ENCODE data around the gene TLX3. TPM values are rescaled to one million over a fixed set of nuclear protein-coding genes. Genes with fewer than 3 reads are reported as not detected.

The TLX3 gene
- total and polyA plus RNA-seq, 7 donors = not detected

- Histone ChIP-seq H3K4me3 (no peak overlapping the region), H3K27me3 (ENCODE audit: insufficient read depth in 3 of 3, low read length in 2 of 3) (peaks cover 2 to 96% (median 59%) of the 10 kb centered on the region in 3 donors), H3K4me1 (peaks cover 17% of the 10 kb centered on the region), H3K27ac (no peak overlapping the region), H3K9me3 (no peaks in the 10 kb centered on the region), H3K36me3 (ENCODE audit: insufficient read depth in 1 of 2, low read depth in 1 of 2) (no peaks in the 10 kb centered on the region)
- WGBS, 3 donors = 13 to 17% (median 13%) methylated on average over 11 of the region's 11 CpGs
- no peak for ATAC-seq
- DNase-seq = no peak
- intact Hi-C loops (cut with DNase I) = no loop called here
- TF ChIP-seq CTCF (IDR thresholded peaks at IDR 0.05) = no peak
Observed at GRCh38 chr5:171317230-171317629, 8.2 kb downstream of the TLX3 start.

GRCh38 chr5:171318026-171318425 lies 9.0 kb downstream of the TLX3 start:
- Histone ChIP-seq H3K9me3 (no peaks in the 10 kb centered on the region), H3K36me3 (ENCODE audit: insufficient read depth in 1 of 2, low read depth in 1 of 2) (no peaks in the 10 kb centered on the region), H3K4me3 (no peak overlapping the region), H3K27ac (no peak overlapping the region), H3K4me1 (peaks cover 12% of the 10 kb centered on the region), H3K27me3 (ENCODE audit: insufficient read depth in 3 of 3, low read length in 2 of 3) (peaks cover 2 to 94% (median 54%) of the 10 kb centered on the region in 3 donors)
- no peak for TF ChIP-seq CTCF (IDR thresholded peaks at IDR 0.05)
- DNase-seq (no peak), ATAC-seq (no peak)
- WGBS, 3 donors = 7 to 11% (median 8%) methylated on average over 9 of the region's 9 CpGs
- intact Hi-C loops (cut with DNase I) = no loop called here

GRCh38 chr5:171321447-171321846 lies 12.4 kb downstream of the TLX3 start:
- ATAC-seq (no peak), DNase-seq (no peak)
- Histone ChIP-seq H3K27ac (no peak overlapping the region), H3K36me3 (ENCODE audit: insufficient read depth in 1 of 2, low read depth in 1 of 2) (no peaks in the 10 kb centered on the region), H3K4me1 (peaks cover 5% of the 10 kb centered on the region), H3K9me3 (no peaks in the 10 kb centered on the region), H3K27me3 (ENCODE audit: insufficient read depth in 3 of 3, low read length in 2 of 3) (peaks cover 2 to 89% (median 31%) of the 10 kb centered on the region in 3 donors), H3K4me3 (no peak overlapping the region)
- WGBS, 3 donors = 71 to 80% (median 73%) methylated on average over 7 of the region's 7 CpGs
- intact Hi-C loops (cut with DNase I) = no loop called here
- no peak for TF ChIP-seq CTCF (IDR thresholded peaks at IDR 0.05)

- ATAC-seq (no peak), DNase-seq (no peak)
- Histone ChIP-seq H3K9me3 (no peaks in the 10 kb centered on the region), H3K4me3 (no peak overlapping the region), H3K27ac (no peak overlapping the region), H3K27me3 (ENCODE audit: insufficient read depth in 3 of 3, low read length in 2 of 3) (peaks cover 2 to 84% (median 22%) of the 10 kb centered on the region in 3 donors), H3K4me1 (no peaks in the 10 kb centered on the region), H3K36me3 (ENCODE audit: insufficient read depth in 1 of 2, low read depth in 1 of 2) (no peaks in the 10 kb centered on the region)
- 85 to 89% (median 88%) methylated on average over 5 of the region's 5 CpGs for WGBS, 3 donors
- no peak for TF ChIP-seq CTCF (IDR thresholded peaks at IDR 0.05)
- intact Hi-C loops (cut with DNase I) = no loop called here
Observed at GRCh38 chr5:171322527-171322926, 13.5 kb downstream of the TLX3 start.

GRCh38 chr5:171323007-171323406 lies 14.0 kb downstream of the TLX3 start:
- ATAC-seq (no peak), DNase-seq (no peak)
- no peaks in the 10 kb centered on the region for H3K4me1 ChIP-seq
- no peaks in the 10 kb centered on the region for H3K36me3 ChIP-seq (ENCODE audit: insufficient read depth in 1 of 2, low read depth in 1 of 2)
- no peaks in the 10 kb centered on the region for H3K9me3 ChIP-seq
- intact Hi-C loops (cut with DNase I) = no loop called here
- no peak overlapping the region for H3K27ac ChIP-seq
- WGBS, 3 donors = 58 to 73% (median 71%) methylated on average over 3 of the region's 3 CpGs
- no peak overlapping the region for H3K4me3 ChIP-seq
- peaks cover 2 to 80% (median 20%) of the 10 kb centered on the region in 3 donors for H3K27me3 ChIP-seq (ENCODE audit: insufficient read depth in 3 of 3, low read length in 2 of 3)
- no peak for TF ChIP-seq CTCF (IDR thresholded peaks at IDR 0.05)
